NK-92 treated with Interleukin-12 subunit alpha and Interleukin-12 subunit beta, amount 100 ng/mL, for 24 hours (cell line): ENCODE data around the gene MACROD2.

Experiments used
- DNase-seq: peaks from one replicate; lab custom pipeline; 2025; lab: John Stamatoyannopoulos, UW

MACROD2 gene

DNA sequence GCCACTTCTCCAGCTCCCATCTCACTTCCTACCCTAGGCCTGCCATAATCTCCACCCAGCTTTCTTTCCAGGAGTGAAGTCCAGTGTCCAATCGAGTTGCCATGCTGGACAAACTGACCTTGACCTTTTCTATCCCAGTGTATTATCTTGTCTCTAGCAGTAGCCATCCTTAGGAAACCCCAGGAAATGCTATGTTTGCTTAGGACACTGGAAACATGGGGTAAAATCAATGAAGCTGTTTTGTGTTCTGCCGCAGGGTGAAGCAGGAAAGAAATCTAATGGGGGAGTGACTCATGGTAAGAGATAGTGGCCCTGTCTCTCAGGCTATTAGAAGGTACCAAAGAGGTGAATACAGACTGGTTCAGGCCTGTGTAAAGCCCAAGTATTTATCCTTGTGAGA, 1452.2 kb downstream of the MACROD2 start:
- DNase-seq = no peak

DNA sequence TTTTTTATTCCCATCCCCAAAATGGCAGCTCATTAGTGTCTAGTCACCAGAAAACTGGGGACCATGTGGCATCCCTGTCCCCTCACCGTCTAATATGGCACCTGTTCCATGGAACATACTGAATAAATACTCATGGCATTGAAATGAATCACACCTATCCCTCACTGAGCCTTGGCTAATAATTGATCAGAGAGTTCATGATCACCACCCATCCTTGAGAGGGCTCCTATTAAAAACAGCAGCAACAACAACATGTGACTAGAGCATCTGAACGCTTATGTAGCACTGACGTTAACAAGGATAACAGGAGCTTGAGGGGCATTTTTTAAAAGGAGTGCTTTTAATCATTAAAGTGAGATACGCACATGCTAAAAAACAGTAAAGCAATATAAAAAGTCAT, 1453.7 kb downstream of the MACROD2 start:
- no peak for DNase-seq

DNA sequence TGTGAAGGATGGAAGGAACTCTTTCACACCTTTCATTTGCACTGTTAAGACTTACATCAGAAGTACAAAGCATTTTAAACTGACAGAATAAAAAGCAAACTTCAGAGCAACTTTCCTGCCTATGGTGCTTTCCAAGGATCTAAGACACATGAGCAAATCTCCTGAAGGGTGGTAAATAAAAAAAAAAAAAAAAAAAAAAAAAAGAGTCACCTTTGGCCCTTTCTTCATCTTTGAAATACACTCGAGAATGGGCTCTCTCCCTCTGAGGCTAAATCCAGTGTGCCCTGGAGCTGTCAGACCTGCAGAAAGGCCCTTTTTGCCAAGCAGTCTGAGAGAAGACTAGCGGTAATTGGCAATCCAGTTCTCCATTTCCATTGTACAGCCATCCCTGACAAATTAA, 1455.9 kb downstream of the MACROD2 start:
- DNase-seq = no peak

DNA sequence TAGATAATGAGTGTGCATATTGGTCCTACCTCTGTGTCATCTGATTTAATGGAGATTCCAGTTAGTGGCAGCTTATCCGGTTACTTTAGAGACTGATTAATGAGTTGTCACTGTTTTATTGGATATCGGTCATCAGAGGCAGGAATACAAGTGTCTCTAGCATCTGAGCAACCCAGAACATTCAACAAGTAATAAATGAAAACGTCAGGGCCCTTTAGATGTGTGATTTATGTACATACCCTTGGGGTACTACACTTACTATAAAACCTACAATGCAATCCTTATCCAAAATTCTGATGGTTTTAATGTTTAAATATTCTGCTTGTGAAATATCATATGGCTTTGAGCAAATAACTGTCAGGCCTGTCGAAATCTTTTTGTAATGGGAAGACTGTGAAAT, 1460.0 kb downstream of the MACROD2 start:
- no peak for DNase-seq

DNA sequence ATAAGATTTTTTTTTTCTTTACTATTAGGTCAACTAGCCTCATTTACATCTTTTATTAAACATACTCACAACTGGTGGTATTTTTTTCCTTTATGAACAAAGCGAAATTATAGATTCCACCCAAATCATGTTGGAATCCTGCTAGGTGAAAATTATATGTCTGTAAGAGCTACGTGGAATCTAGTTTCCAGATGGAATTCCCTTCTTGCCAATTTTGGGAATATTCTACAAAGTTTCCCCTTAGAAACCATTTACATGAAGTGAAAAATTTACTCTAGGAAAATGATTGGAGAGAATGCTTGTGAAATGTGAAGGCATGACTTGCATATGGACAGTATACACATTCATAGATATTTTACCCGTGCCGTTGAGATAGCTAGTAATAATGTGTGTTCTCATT, 1466.6 kb downstream of the MACROD2 start:
- no peak for DNase-seq

DNA sequence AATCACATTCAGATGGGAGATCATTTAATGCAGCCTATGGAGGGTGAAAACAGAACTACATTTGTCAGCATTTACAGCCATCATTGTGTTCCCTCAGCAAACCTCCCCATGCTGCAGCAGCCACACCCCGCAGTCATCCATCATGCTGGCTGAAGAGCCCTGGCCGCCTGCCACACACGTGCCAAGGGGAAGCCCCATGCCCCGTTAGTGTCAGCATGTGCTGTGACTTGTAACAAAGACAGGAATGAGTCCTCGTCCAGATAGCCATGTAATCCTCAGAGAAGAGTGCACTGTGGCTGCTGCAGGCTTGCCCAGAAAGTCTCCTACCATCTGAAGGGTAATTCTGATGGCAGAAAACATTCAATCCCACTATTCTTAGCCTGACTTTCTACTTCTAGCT, 1480.2 kb downstream of the MACROD2 start:
- DNase-seq = no peak

DNA sequence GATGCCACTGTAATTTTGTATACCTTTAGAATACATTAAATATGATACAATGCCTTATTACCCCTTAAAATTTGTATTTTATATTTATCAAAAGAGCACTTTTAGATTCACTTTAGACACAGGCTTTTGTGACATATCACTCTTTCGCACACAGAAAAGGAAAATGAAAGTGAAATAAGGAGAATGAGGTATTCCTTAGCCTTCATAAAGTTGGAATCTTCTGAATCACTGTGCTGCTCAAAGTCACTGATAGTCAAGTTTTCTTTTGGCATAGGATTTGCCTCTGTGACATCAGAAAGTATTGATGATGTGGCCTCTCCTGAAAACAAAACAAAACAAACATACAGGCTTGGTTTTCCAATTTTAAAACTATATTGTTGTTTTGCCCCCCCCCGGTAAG, 1480.9 kb downstream of the MACROD2 start:
- no peak for DNase-seq

DNA sequence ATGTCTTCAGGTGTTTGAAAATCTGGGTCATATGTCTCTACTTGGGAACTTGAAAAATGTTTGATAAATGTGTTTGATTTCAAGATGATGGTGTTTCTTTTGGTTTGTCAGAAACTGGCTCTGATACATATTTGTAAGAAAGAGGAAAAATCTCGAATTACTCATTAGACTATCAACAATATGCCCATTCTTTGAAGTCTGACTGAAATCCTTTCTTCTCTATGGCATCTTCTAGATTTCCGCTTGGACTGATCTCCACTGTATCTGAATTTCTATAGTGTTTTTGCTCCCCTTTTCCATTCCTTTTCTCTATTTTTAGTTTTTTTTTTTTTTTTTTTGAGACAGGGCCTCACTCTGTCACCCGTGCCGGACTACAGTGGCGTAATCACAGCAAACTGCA, 1481.5 kb downstream of the MACROD2 start:
- DNase-seq = no peak

DNA sequence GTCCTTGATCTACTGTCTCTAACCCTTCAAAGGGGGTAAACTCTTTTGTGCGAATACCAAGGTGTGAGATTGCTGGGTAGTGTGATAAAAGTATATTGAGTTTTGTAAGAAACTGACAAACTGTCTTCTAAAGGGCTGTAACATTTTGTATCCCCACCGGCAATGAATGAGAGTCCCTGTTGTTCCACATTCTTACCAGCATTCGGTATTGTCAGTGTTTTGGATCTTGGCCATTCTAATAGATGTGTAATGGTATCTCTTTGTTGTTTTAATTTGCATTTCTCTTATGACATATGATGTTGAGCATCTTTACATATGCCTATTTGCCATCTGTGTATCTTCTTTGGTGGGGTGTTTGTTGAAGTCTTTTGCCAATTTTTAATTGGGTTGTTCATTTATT, 1487.2 kb downstream of the MACROD2 start:
- no peak for DNase-seq

DNA sequence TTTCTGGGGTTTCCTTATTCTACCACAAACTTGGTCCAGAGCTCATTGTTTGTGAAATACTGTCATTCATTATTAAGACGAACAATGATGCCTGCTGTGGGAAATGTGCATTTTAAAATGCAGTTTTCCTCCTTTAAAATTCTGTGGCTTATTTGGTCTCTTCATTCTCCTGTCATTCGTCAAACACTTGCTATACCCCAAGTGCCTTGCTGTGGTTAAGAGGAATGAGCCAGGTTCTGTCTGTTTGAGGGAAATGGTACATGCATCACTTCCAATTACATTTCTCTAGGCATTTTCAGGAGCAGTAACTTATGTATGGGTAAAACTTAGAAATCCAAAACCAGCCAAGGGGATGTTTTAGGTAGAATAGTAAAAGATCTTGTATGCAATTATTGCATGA, 1490.2 kb downstream of the MACROD2 start:
- DNase-seq = no peak

DNA sequence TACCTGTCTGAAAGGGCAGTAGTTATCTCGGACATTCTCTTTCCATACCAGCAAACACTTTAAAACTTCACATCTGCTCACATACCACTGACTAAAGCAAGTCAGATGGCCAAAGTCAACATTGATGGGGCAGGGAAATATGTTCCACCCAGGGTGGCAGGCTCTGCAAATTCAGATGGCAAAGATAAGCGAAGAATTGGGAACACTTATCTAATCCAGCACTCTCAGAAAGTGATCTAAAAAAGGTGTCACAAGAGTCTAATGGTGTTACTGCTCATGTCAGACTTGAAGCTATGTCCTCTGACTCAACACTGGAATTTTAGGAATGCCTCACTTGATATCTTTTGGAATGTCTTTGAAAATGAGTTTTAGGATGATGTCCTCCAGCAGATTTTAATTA, 1491.7 kb downstream of the MACROD2 start:
- DNase-seq = no peak

DNA sequence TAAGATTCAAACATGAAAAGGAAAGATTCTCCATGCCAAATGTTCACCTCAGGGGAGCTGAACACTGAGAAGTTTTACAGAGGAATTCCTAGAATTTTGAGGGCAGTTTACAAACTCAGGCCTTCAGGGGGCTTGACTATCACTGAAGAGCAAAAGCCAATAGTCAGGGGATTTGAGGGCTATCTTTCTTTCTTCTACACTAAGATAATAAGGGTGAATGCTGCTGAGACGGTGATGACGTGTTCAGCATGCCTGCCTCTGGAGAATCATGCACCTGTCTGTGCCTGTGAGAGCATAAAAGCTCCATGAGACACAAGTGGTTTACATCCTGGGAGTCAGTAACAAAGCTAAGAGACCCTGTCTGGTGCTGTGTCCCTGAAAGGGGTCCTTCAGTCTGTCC, 1492.4 kb downstream of the MACROD2 start:
- no peak for DNase-seq

DNA sequence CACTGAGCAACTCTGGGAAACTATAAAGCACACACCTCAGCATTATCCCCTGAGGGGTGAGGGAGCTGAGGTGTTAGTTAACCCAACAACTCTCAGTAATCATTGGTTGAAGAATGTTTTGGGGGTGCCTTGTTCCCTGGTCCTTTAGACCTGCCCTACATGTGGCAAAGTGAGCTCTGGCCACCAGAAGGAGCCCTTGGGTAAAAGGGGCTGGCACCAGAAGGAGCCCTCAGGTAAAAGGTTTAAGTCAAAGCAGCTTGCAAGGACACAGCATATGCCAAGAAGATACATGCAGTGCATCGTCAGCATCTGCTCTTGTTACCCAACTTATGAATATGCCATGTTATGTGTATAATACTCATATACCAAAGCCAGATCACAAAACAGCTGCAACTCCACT, 1496.3 kb downstream of the MACROD2 start:
- no peak for DNase-seq

DNA sequence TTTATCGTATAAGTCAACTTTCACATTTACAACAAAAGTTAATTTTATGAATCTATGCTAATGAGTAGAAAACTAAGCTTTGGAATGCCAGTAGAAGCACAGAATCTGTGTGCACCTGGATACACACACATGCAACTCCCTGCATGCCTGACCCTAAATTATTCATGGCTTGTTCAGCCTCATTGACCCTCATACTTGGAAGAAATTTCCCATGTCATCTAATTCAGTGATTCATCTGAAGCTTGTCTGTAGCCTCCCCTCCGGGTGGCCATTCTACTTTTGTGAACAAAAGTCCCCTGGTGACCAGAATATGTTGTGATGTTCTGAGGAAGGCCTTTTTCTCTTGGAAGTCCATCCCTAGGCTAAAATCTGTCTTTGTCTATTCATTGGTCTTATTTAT, 1499.5 kb downstream of the MACROD2 start:
- no peak for DNase-seq

DNA sequence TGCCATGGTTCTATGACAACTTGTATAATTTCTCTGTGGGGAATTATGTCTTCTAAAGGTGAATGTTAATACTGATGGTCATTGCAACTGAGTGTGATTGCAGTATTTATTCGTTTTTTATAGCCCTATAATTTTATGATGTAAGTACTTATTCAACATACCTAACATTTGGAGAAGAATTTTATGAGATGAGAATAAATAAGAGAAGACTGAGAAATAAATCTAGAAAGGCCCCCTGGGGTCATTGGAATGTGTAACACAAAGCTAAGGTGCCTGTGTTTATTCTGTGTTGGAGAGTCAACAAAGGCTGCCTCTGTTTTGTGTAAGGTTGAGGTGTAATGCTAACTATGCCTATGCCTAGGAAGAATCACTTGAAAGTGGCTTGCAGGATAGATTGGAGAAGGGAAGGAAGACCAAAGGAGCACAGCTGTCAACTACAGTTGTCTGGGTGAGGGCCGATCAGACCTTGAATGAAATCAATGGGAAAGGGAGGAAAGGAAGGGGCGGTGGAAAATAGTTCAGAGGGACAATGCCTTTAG, 1501.3 kb downstream of the MACROD2 start:
- no peak for DNase-seq

DNA sequence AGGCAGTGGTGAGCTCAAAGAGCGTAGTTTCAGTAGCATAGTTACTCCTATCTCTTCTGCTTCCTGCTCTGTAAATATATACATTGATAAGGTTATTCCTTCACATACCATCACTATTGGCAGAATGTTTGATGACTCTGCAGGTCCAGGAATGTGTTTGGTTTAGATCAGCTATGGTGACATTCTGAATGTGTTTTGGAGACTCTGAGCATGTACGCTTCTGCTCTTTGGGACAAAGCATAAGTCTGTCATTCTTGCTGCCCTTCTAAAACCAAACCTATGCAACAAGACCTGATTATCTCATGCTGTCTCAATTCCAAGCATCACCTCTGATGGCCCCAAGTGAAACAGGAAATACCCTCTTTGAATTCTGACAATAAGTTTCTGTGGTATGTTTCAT, 1503.6 kb downstream of the MACROD2 start:
- no peak for DNase-seq

DNA sequence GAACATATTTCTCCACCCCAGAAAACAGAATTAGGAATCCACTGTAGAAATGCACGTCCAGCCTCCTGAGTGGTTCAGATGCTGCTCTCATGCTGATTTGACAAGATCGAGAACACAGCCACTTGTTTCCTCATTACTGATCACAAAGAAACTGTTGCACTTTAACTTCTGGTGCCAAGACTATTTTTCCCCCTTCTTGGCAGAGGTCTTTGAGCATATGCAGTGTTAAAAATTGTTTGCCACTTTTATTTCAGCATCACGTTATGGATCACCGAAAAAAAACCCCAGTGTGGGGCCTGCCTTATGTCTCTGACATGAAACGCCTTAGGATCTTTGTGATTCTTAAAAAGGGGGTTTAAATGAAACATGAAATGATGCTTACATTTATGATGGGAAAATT, 1511.0 kb downstream of the MACROD2 start:
- DNase-seq = no peak

DNA sequence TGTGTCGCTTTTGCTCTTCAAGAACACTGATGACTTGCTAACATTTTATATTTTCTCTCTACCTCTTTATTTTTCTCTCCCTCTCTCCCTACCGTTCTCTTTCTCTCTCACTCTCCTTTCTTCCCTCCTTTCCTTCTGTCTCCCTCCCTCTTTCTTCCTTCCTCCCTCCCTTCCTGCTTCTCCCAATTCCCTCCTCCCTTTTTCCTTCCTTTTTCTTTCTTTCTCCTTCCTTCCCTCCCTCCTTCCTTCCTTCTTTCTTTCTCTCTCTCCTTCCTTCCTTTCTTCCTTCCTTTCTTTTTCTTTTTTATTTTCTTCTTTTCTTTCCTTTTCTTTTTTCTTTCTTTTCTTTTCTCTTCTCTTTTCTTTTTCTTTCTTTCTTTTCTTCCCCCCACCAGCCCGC, 1511.8 kb downstream of the MACROD2 start:
- no peak for DNase-seq

DNA sequence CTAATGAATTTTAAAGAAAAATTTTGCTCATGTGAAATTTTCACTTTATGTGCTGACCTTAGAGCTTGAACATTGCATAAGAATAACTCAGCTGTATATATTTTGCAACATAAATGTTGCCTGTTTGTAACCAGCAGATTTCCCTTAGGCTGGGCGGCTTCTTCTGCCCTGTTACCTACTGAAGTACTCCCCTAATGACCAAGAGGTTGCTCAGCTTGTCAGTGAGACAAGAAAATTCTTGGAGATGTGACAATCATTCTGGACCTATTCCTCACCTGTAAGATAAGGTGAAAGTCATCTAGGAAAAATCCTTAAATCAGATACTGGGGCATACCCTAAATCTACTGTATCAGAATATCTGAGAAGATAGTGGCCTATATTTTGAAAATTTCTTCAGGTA, 1516.2 kb downstream of the MACROD2 start:
- DNase-seq = no peak

DNA sequence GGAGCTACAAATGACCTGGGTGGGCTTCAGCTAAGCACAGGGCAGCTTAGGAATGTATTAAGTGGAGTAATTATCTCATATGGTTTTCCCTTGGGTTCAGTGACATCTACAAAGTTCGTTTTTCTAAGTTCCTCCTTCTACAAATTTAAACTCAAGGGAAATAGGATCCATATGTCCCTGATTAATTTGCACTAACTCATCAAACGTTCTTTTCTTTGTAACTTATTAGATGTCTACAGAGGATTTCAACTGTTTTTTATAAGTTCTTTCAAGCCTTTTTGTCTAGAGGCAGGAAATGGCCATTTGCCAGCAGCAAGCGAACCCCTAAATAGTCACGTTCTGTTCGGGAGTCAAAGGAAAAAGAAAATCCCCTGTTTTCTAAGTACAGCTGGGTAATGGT, 1517.6 kb downstream of the MACROD2 start:
- DNase-seq = no peak

DNA sequence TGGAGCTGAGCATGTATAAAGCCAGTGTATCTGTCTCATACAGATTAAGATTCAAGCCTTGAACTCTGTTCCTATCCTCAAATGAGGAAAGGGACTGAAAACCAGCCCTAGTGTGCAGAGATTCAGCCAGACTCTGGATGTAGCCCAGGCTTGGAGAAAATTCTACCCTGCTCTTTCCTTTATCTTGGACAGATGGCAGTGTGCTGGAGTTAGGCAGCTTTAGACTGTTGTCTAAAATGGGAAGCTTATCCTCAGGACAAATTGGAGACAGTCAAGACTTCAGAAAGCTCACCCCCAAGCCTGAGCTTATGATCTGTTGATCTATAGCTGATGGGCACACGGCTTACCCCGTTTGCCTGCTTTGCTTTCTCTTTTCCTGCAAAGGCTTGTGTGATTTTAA, 1520.4 kb downstream of the MACROD2 start:
- no peak for DNase-seq

DNA sequence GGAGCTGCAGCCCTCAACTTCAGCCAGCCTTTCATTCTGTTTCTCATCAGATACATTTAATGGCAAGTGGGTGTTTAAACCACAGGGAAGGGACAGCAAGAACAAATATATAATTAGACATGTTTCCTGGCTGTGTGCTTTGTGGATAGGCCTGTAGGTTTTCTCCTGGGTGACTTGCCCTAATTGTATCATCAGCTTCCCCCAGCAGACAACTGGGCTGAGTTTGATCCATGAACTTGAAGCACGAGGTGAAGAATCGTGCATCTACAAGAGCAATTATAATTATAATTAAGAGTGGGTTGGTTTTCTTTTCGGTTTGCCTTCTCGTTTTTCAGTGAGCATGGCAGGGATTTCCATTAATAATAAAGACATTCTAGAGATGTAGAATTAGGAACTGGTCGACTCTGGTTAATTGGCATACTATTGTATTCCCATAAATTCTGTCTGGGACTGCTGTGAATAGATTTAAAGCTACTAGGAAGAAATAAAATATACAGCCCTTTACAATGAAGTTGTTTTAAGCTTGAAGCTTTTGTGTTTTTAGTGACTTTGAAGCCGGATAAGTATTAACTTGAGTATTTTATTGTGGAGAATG, 1525.7 kb downstream of the MACROD2 start:
- no peak for DNase-seq

DNA sequence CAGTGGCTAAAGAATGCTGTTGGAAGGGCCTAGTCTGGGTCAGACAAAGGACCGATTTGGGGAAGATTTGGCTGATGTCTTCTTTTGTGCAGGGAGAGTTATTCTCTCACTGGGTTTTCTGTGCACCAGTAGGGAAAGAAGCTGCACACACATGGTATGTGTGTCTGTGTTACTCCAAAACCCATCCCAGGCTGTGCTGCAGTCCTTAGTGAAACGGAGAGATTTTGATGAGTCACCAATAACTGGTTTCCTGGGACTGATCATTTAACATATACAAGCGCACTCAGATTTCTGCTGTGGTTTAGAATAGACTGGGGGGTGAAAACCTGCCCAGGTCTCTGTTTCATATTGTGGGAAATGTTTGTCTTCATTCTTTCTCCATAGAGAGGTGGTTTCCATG, 1528.1 kb downstream of the MACROD2 start:
- no peak for DNase-seq

DNA sequence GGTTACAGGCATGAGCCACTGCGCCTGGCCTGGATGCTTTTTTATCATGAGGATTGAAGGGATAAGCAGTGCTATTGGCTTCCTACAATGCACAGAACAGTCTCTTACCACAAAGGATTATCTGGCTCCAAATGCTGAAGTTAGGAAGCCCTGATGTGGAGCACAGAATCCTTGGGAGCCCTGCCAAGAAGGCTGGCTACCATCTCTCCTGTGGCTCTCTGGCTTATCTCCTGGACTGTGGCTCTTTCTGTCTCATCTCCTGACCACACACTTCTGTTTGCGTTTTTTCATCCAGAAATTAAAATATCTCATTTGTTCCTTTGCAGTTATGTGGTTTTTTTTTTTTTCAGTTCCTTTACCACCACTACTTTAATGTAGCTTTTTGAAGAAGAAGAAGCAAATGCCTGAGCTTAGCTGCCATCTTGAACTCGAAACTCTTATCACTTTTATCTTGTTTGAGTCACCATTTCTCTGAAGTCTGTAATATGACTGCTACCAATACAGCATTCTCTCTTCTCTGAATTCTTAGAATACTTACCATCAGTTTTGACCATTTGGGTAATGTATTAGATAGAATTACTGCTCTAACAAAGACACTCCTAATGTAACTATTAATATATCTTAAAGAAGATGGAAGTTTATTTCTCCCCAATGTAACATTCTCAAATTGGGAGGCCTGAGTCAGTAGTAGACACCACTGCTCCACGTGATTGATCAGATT, 1533.2 kb downstream of the MACROD2 start:
- DNase-seq = no peak
